Retinal pigment epithelial cell (primary cell): ENCODE measurements around the gene CLK2.
"Not testable (repeated sequence)": the region's sequence is repeated elsewhere in the genome, so short reads cannot be mapped to it uniquely, and the experiment has no call there.

ENCODE experiments used
- DNase-seq: peaks from one replicate; pipeline ENCODE4 v3.0.0-alpha.2; 2010; ENCODE audit warnings: low read depth
- H3K4me3 ChIP-seq: 2 replicates; pipeline ENCODE4 v1.5.1; 2011; ENCODE audit warnings: mild to moderate bottlenecking, low read length, control low read depth, moderate library complexity
- TF ChIP-seq, protein P1 (sequence below): conservative IDR thresholded peaks from 2 replicates; pipeline ENCODE4 v1.5.1; 2011; ENCODE audit warnings: low read depth, low read length, control low read depth, inconsistent platforms

Gene CLK2

GRCh38 chr1:155296661-155297060 is 23.4 kb upstream of the CLK2 start:
- DNase-seq, result no peak
- TF ChIP-seq, protein P1, sequence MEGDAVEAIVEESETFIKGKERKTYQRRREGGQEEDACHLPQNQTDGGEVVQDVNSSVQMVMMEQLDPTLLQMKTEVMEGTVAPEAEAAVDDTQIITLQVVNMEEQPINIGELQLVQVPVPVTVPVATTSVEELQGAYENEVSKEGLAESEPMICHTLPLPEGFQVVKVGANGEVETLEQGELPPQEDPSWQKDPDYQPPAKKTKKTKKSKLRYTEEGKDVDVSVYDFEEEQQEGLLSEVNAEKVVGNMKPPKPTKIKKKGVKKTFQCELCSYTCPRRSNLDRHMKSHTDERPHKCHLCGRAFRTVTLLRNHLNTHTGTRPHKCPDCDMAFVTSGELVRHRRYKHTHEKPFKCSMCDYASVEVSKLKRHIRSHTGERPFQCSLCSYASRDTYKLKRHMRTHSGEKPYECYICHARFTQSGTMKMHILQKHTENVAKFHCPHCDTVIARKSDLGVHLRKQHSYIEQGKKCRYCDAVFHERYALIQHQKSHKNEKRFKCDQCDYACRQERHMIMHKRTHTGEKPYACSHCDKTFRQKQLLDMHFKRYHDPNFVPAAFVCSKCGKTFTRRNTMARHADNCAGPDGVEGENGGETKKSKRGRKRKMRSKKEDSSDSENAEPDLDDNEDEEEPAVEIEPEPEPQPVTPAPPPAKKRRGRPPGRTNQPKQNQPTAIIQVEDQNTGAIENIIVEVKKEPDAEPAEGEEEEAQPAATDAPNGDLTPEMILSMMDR, result no peak
- no peak overlapping the region for H3K4me3 ChIP-seq

DNA sequence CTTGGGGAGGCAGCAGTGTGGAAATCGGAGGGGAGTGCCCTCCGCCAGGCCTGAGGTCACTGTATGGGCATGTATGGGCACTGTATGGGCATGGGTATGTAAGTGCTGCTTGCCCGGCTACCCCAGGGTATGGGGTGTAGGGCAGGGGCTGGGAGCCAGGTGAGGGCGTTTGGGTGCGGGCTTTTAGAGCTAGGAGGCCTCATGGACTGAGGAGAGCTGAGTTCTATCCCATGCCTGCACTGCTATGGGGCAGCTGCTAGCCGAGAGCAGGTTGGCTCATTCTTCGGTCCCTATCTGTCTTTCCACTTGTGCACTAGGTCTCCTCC is 22.6 kb upstream of the CLK2 start:
- TF ChIP-seq, protein P1, result no peak
- DNase-seq, result no peak
- no peak overlapping the region for H3K4me3 ChIP-seq

GRCh38 chr1:155295183-155295941 is 22.1 kb upstream of the CLK2 start:
- TF ChIP-seq, protein P1, result no peak
- peak overlapping the region; percentile 14 for H3K4me3 ChIP-seq
- no peak for DNase-seq

- TF ChIP-seq, protein P1, result no peak
- H3K4me3 ChIP-seq, result no peak overlapping the region
- DNase-seq, result no peak
Observed at GRCh38 chr1:155294520-155295182, 21.3 kb upstream of the CLK2 start.

- no peak overlapping the region for H3K4me3 ChIP-seq
- TF ChIP-seq, protein P1, result no peak
- DNase-seq, result no peak
Observed at GRCh38 chr1:155293086-155293749, 19.9 kb upstream of the CLK2 start.

DNA sequence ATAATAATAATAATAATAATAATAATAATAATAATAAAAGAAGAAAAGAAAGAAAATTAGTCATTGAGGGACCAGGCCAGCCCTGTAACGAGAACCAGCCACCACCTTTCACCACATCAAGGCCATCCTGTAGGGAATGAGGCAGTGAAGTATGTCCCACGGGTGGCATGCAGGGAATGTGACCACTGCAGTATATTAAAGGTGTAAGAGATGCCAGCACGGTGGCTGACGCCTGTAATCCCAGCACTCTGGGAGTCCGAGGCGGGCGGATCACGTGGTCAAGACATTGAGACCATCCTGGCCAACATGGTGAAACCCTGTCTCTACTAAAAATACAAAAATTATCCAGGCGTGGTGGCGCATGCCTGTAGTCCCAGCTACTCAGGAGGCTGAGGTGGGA is 17.7 kb upstream of the CLK2 start:
- not testable (repeated sequence) for DNase-seq, H3K4me3 ChIP-seq

DNA sequence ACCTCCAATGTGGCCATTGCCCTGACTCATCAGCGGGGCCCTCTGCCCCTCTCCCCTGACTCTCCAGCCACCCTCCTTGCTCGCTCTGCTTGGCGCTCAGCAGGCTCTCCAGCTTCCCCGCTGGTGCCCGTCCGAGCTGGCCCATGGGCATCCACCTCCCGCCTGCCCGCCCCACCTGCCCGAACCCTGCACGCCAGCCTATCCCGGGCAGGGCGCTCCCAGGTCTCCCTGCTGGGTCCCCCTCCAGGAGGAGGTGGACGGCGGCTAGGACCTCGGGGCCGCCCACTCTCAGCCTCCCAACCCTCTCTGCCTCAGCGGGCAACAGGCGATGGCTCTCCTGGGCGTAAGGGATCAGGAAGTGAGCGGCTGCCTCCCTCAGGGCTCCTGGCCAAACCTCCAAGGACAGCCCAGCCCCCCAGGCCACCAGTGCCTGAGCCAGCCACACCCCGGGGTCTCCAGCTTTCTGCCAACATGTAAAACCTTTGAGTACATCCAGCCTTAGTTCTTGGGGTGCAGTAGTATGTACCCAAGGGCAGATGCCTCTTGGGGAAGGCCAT is 14.8 kb upstream of the CLK2 start:
- TF ChIP-seq, protein P1, result no peak
- no peak for DNase-seq
- H3K4me3 ChIP-seq, result no peak overlapping the region
